ENCODE results near the gene RPTOR.
"Not testable (repeated sequence)": the region's sequence is repeated elsewhere in the genome, so short reads cannot be mapped to it uniquely, and the experiment has no call there.

The RPTOR gene

DNA sequence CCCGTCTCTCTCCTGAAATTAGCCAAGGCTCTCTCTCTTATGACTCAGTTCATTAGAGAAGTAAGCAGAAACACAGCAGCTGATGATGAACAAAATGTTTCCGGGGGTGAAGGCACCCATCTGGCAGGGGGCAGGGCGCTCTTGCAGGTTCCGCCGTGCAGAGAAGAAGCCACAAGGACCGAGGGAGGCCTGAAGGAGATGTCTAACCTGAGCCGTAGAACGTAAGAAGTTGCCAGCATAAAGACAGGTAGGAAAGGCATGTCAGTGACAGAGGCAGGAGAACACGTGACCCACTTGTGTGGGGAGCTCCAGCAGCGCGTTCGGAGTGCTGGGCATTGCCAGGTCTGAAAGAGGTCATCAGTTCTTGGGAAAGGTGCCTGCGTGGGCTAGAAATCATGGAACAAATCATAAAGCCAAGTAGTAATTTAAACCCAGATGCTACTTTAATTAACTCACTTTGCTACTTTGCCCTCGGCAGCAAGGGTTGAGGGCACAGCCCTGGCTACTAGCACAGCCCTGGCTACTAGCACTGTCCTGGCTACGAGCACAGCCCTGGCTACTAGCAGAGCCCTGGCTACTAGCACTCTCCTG is 198.6 kb downstream of the RPTOR start:
- H3K27ac Mint-ChIP-seq: peak overlapping the region; percentile 13
- peaks cover 56% of the 10 kb centered on the region for H3K4me1 Mint-ChIP-seq (ENCODE audit: low read depth)
- H3K36me3 Mint-ChIP-seq (ENCODE audit: low read depth): peaks cover 57% of the 10 kb centered on the region
- no peaks in the 10 kb centered on the region for H3K27me3 Mint-ChIP-seq
- H3K9me3 Mint-ChIP-seq: no peaks in the 10 kb centered on the region
- H3K4me3 Mint-ChIP-seq: peak overlapping the region; percentile 48
- DNase-seq: no peak

DNA sequence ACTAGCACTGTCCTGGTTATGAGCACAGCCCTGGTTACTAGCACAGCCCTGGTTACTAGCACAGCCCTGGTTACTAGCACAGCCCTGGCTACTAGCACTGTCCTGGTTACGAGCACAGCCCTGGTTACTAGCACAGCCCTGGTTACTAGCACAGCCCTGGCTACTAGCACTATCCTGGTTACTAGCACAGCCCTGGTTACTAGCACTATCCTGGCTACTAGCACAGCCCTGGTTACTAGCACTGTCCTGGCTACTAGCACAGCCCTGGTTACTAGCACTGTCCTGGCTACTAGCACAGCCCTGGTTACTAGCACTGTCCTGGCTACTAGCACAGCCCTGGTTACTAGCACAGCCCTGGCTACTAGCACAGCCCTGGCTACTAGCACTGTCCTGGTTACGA is 199.3 kb downstream of the RPTOR start:
- H3K27ac Mint-ChIP-seq, H3K27me3 Mint-ChIP-seq, H3K4me3 Mint-ChIP-seq, DNase-seq, H3K9me3 Mint-ChIP-seq: not testable (repeated sequence)
- H3K36me3 Mint-ChIP-seq (ENCODE audit: low read depth): peaks cover 52% of the 10 kb centered on the region
- peaks cover 53% of the 10 kb centered on the region for H3K4me1 Mint-ChIP-seq (ENCODE audit: low read depth)

DNA sequence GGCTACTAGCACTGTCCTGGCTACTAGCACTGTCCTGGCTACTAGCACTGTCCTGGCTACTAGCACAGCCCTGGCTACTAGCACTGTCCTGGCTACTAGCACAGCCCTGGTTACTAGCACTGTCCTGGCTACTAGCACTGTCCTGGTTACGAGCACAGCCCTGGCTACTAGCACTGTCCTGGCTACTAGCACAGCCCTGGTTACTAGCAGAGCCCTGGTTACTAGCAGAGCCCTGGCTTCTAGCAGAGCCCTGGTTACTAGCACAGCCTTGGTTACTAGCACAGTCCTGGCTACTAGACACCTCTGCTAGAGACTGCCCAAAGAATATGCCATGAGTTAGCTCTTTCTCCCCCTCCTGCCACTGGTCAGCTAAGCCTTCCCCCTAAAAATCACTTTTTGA is 200.1 kb downstream of the RPTOR start:
- not testable (repeated sequence) for H3K27ac Mint-ChIP-seq, H3K27me3 Mint-ChIP-seq, H3K4me3 Mint-ChIP-seq, H3K9me3 Mint-ChIP-seq, DNase-seq
- Mint-ChIP-seq H3K4me1 (ENCODE audit: low read depth) (peaks cover 46% of the 10 kb centered on the region), H3K36me3 (ENCODE audit: low read depth) (peaks cover 45% of the 10 kb centered on the region)

DNA sequence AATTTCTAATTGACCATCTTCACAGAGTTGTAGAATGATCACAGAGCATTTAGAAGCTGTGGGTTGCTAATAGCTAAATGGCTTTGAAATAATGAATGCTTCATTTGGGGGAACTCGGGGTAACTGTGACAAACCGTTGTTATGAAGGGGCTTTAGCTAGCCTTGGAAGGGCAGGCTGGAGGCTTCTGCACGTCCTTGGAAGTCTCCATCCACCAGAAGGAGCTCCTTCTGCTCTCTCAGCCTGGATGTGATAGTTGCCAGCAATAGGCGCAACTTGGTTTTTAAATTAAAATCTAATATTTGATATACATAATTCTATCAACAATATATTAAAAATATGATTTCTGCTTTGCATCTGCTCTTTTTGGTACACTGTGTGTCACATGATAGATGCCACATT is 200.5 kb downstream of the RPTOR start:
- Mint-ChIP-seq H3K9me3 (no peaks in the 10 kb centered on the region), H3K4me3 (no peak overlapping the region), H3K27ac (no peak overlapping the region), H3K4me1 (ENCODE audit: low read depth) (peaks cover 44% of the 10 kb centered on the region), H3K36me3 (ENCODE audit: low read depth) (peaks cover 42% of the 10 kb centered on the region), H3K27me3 (no peaks in the 10 kb centered on the region)
- no peak for DNase-seq

DNA sequence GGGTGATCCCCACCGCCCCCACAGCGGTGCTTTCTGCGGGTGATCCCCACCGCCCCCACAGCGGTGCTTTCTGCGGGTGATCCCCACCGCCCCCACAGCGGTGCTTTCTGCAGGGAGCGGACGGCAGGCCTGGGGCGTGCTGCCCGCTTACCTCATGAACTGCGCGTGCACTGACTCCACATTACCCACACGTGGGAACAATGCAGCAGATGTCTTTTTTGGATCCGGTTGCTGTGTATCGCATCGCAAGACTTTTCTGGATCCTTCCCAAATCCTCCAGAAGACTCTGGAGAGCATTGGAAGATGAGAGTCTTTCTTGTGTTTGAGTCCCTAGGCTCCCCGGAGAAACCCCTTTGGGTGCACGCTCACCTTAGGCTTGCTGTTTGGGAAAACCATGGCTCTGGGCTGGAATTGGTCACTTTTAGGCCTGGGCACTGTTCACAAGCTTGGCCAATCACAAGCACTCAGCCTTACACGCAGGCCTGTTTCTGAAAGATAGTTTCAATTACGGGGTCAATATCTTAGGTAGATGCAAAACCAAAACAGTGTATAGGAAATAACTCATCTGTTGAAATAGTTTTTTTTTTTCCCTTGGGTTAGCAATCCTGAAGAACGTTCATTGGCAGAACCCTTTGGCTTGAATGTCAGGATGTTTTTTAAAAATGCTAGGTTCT is 201.8 kb downstream of the RPTOR start:
- peak overlapping the region; percentile 47 for H3K27ac Mint-ChIP-seq
- no peak overlapping the region for H3K4me3 Mint-ChIP-seq
- H3K36me3 Mint-ChIP-seq (ENCODE audit: low read depth): peaks cover 37% of the 10 kb centered on the region
- H3K9me3 Mint-ChIP-seq: no peaks in the 10 kb centered on the region
- no peaks in the 10 kb centered on the region for H3K27me3 Mint-ChIP-seq
- no peak for DNase-seq
- peaks cover 51% of the 10 kb centered on the region for H3K4me1 Mint-ChIP-seq (ENCODE audit: low read depth)

DNA sequence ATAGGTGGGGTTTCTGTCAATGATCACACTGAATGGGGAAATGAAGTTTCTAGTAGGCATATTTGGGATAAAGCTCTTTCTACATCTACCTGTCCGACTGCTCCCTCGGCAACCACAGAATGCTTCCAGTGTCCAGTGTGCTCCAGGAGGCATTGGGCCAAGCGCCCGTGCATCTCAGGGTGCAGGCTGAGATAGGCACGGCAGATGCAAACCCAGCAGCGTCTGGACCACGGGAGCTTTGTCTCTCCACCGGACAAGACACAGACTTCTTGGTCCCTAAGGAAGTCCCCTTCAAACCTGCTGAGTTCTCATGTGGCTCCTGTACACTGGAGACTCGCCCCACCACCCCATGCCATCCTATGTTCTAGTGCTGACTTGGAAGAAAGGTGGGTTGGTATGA is 202.8 kb downstream of the RPTOR start:
- Mint-ChIP-seq H3K9me3 (no peaks in the 10 kb centered on the region), H3K4me3 (no peak overlapping the region), H3K4me1 (ENCODE audit: low read depth) (peaks cover 51% of the 10 kb centered on the region), H3K27ac (peak overlapping the region; percentile 40), H3K27me3 (no peaks in the 10 kb centered on the region), H3K36me3 (ENCODE audit: low read depth) (peaks cover 31% of the 10 kb centered on the region)
- DNase-seq: no peak

DNA sequence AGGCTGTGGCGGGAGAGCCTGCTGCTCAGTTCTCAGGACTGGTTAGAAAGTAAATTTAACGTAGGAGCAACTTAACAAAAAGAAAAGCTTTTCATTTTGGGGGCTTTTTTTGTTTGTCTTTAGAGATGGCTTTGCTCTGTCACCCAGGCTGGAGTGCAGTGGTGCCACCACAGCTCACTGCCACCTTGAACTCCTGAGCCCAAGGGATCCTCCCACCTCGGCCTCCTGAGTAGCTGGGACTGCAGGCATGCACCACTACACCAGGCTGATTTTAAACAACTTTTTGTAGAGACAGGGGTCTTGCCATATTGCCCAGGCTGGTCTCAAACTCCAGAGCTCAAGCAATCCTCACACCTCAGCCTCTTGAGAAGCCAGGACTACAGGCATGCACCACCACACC is 205.0 kb downstream of the RPTOR start:
- H3K36me3 Mint-ChIP-seq (ENCODE audit: low read depth): peaks cover 40% of the 10 kb centered on the region
- no peaks in the 10 kb centered on the region for H3K9me3 Mint-ChIP-seq
- peaks cover 52% of the 10 kb centered on the region for H3K4me1 Mint-ChIP-seq (ENCODE audit: low read depth)
- peak overlapping the region; percentile 55 for H3K27ac Mint-ChIP-seq
- no peak for DNase-seq
- H3K27me3 Mint-ChIP-seq: no peaks in the 10 kb centered on the region
- no peak overlapping the region for H3K4me3 Mint-ChIP-seq

DNA sequence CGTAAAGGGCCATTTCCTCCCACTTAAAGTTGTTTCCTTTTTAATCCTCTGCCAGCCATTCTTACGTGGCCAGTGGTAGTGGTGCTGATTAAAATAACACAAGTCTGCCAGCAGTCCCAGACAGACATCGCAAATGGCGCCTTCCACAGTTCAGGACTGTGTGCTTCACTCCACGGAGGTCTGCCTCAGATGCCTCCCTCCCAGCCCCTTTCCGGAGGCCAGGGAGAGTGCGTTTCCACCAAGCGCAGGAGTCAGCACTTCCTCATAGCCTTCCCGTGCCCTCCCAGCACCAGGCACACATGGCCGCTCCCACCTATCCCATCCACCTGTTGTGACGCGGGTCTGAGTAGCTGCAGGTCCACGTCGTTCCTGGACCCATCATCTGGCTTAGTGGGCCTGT is 205.6 kb downstream of the RPTOR start:
- Mint-ChIP-seq H3K36me3 (ENCODE audit: low read depth) (peaks cover 47% of the 10 kb centered on the region), H3K4me3 (no peak overlapping the region), H3K27me3 (no peaks in the 10 kb centered on the region), H3K27ac (peak overlapping the region; percentile 82), H3K9me3 (no peaks in the 10 kb centered on the region), H3K4me1 (ENCODE audit: low read depth) (peaks cover 48% of the 10 kb centered on the region)
- DNase-seq: no peak

DNA sequence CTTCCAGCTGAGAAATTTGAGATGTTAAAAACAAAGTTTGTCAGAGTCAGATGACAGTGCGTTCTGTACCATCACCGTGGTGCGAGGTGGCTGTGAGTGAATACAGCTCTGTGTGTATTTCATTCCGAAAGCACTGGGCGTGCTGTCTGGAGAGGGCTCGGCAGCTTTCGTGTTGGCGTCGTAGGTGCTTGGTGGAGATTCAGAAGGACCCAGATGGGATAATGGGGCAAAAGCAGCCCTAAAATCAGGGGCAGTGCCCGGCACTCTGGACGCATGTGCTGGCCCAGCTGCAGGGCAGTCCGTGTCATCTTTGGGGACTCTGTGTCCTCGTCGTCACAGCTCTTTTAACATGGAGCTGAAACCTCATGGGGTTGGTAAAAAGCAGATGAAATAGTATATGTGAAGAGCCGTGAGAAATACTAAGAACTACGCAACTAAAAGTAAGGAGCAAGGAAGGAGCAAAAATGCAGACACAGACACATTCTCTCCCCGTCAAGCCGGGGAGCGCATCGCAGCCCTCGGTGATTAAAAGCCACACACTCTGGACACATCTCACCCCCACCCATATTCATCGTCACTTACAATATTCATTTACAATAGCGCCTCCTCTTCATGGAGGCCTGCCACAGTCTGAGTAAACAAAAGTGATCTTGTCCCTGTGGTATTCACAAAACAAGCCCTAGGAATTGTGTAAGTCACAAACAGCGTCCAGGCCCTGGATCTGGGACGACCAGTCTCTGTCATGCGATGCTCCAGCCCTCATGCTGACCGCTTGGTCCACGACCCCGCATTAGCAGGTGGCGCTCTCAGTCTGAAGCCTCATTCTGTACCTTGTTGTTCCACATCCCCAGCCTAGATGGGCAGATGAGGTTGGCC is 206.7 kb downstream of the RPTOR start:
- H3K4me3 Mint-ChIP-seq: no peak overlapping the region
- H3K9me3 Mint-ChIP-seq: no peaks in the 10 kb centered on the region
- H3K27ac Mint-ChIP-seq: peak overlapping the region; percentile 8
- no peak for DNase-seq
- peaks cover 49% of the 10 kb centered on the region for H3K4me1 Mint-ChIP-seq (ENCODE audit: low read depth)
- peaks cover 52% of the 10 kb centered on the region for H3K36me3 Mint-ChIP-seq (ENCODE audit: low read depth)
- no peaks in the 10 kb centered on the region for H3K27me3 Mint-ChIP-seq

DNA sequence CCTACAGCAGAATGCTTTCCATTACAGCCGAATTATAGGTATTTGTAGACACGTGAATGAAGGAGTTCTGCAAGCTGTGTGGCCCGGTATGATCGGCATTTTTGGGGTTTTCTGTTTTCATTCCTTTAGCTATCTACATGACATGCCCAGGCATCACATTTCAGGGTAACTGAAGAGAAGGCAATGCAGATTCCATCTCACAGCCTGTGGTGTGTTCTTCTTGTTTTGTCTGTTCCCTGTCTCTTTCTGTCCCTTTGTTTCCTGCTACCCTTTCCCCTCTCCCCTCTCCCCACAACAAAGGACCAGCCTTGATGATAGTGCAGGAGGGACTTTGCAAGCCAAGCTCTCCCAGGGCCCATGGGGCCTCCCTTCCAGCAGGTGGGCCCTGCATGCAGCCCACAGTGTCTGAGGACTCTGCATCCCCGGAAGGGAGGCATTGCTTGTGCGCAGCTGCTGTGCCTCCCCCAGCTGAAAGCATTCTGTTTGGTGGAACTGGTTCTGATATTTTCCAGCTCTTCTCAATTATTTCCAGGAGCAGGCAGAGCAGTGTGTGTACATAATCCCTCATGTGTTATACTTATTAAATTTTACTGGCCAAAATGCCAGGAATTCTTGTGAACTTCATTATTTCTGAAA is 207.4 kb downstream of the RPTOR start:
- DNase-seq: no peak
- H3K9me3 Mint-ChIP-seq: no peaks in the 10 kb centered on the region

DNA sequence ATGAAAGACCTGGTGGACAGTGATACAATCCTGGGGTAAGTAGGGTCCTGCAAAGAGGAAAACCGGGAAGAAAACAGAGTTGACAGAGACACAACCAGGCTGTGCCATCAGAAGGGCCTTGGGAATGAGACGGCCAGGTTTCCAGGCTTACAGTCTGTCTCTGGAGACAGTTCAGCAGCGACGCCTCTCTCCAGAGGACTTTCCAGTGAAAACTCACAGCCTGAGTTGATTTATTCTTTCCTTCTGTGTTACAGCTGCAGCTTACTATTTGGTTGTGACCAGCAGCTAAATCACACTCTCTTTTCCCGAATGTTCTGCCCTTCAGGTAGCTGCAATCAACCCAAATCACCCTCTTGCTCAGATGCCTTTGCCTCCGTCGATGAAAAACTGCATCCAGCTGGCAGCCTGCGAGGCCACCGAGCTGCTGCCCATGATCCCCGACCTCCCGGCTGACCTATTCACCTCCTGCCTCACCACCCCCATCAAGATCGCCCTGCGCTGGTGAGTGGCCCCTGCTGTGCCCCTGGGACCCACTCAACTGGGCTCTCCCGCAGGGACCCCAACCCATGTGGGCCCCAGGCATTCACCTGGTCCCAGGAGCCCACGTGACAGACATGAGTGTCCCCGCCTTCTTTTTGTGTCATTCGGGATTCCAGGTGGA is 209.2 kb downstream of the RPTOR start:
- Mint-ChIP-seq H3K4me3 (no peak overlapping the region), H3K27me3 (no peaks in the 10 kb centered on the region), H3K36me3 (ENCODE audit: low read depth) (peaks cover 67% of the 10 kb centered on the region), H3K9me3 (no peaks in the 10 kb centered on the region), H3K27ac (peak overlapping the region; percentile 63), H3K4me1 (ENCODE audit: low read depth) (peaks cover 54% of the 10 kb centered on the region)
- no peak for DNase-seq

More for the DNA sequence above, 207.4 kb downstream of the RPTOR start:
- H3K27ac Mint-ChIP-seq: peak overlapping the region; percentile 54
- no peaks in the 10 kb centered on the region for H3K27me3 Mint-ChIP-seq
- H3K36me3 Mint-ChIP-seq (ENCODE audit: low read depth): peaks cover 56% of the 10 kb centered on the region
- peaks cover 46% of the 10 kb centered on the region for H3K4me1 Mint-ChIP-seq (ENCODE audit: low read depth)
- H3K4me3 Mint-ChIP-seq: no peak overlapping the region

DNA sequence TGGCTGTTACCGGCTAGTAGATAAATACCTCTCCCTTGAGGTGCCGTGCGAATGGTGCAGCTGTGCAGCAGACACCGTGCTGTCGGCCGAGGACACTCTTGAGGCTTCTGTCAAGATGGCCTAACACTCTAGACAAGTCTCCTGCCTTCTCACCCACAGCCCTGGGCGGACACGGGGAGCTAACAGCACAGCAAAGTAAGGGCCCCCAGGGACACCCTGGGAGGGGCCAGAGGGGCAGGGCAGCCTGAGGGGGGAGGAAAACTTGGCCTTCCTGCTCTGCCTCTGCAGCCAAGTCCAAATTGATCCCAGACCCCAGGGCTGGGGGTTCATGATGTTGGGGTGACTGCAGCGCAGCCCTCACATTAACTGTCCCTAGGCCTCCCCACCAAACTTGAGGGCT is 210.2 kb downstream of the RPTOR start:
- H3K36me3 Mint-ChIP-seq (ENCODE audit: low read depth): peaks cover 76% of the 10 kb centered on the region
- peak overlapping the region; percentile 39 for H3K27ac Mint-ChIP-seq
- H3K4me1 Mint-ChIP-seq (ENCODE audit: low read depth): peaks cover 63% of the 10 kb centered on the region
- no peak overlapping the region for H3K4me3 Mint-ChIP-seq
- DNase-seq: no peak
- H3K27me3 Mint-ChIP-seq: no peaks in the 10 kb centered on the region
- no peaks in the 10 kb centered on the region for H3K9me3 Mint-ChIP-seq

DNA sequence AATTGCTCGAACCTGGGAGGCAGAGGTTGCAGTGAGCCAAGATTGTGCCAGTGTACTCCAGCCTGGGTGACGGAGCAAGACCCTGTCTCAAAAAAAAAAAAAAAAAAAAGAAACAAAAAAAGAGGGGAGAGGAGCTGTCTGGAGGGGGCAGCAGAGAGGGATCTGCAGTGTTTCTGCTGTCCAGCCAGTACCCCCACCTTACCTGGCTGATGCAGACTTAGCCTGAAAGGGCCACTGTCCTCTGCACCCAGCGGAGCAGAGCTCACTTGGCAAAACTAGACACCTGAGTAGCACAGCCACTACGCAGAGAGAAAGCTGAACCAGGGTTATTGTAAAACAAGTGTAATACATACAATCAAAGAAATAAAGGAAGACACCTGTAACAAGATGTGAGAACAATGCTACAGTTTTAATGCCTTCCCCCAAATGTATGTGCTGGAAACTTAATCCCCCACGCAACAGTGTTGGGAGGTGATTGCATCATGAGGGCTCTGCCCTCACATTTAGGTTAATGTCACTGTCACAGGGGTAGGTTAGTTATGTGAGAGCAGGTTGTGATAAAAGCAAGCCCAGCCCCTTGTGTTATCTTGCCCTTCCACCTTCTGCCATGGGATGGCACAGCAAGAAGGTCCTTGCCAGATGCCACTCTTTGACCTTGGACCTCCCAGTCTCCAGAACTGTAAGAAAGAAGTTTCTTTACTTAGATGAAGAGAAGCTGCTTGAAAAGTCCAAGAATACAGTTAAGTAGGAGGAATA is 211.2 kb downstream of the RPTOR start:
- no peaks in the 10 kb centered on the region for H3K27me3 Mint-ChIP-seq
- H3K36me3 Mint-ChIP-seq (ENCODE audit: low read depth): peaks cover 75% of the 10 kb centered on the region
- H3K9me3 Mint-ChIP-seq: no peaks in the 10 kb centered on the region
- no peak overlapping the region for H3K4me3 Mint-ChIP-seq
- no peak for DNase-seq
- H3K27ac Mint-ChIP-seq: peak overlapping the region; percentile 42
- H3K4me1 Mint-ChIP-seq (ENCODE audit: low read depth): peaks cover 66% of the 10 kb centered on the region

Measured in activated T-cell treated with anti-CD3 and anti-CD28 coated beads, Interleukin-2, amount 50 U/mL, for 24 hours (primary cell).